HepG2 (cell line): ENCODE results near the gene SNX4. TPM values are rescaled to one million over a fixed set of nuclear protein-coding genes. Genes with fewer than 3 reads are reported as not detected.

Experiments
- ARNTL ChIP-seq: sonication (generic); formaldehyde crosslinking; IDR thresholded peaks from 2 replicates; pipeline ENCODE4 v1.4.0; 2020; ENCODE audit warnings: mild to moderate bottlenecking, missing genetic modification reagents
- ELF3 ChIP-seq: IDR thresholded peaks from 2 replicates; pipeline ENCODE4 v1.6.1; 2016; ENCODE audit warnings: missing genetic modification reagents, missing compliant biosample characterization
- JARID2 ChIP-seq: sonication (generic); formaldehyde crosslinking; IDR thresholded peaks from 2 replicates; pipeline ENCODE4 v1.8.1; 2023; ENCODE audit warnings: missing genetic modification reagents, inconsistent platforms; ENCODE audit not compliant: insufficient replicate concordance
- KDM5A ChIP-seq: fragments of 200-600 bp; sonication (generic); IDR thresholded peaks from 2 replicates; pipeline ENCODE4 v1.7.0; 2018; ENCODE audit warnings: antibody characterized with exemption, mild to moderate bottlenecking, low read length, borderline replicate concordance
- NBN ChIP-seq: fragments of 450-650 bp; conservative IDR thresholded peaks from 2 replicates; pipeline ENCODE4 v1.6.1; 2017
- NCOA5 ChIP-seq: sonication (generic); formaldehyde crosslinking; IDR thresholded peaks from 2 replicates; pipeline ENCODE4 v1.4.0; 2020; ENCODE audit warnings: missing genetic modification reagents
- SALL2 ChIP-seq: sonication (generic); formaldehyde crosslinking; IDR thresholded peaks from 2 replicates; pipeline ENCODE4 v1.8.1; 2023; ENCODE audit warnings: mild to moderate bottlenecking, missing genetic modification reagents, inconsistent platforms
- SMAD9 ChIP-seq: sonication (generic); formaldehyde crosslinking; IDR thresholded peaks from 2 replicates; pipeline ENCODE4 v1.5.1; 2020; ENCODE audit warnings: mild to moderate bottlenecking, missing genetic modification reagents
- SMARCC2 ChIP-seq: fragments of 450-650 bp; IDR thresholded peaks from 2 replicates; pipeline ENCODE4 v1.6.1; 2017; ENCODE audit warnings: antibody characterized with exemption, mild to moderate bottlenecking
- SRY ChIP-seq: sonication (generic); formaldehyde crosslinking; IDR thresholded peaks from 2 replicates; pipeline ENCODE4 v1.8.0; 2022; ENCODE audit warnings: mild to moderate bottlenecking, missing genetic modification reagents
- SSRP1 ChIP-seq: IDR thresholded peaks from 2 replicates; pipeline ENCODE4 v1.6.1; 2016; ENCODE audit warnings: control low read depth
- ZBTB1 ChIP-seq: sonication (generic); formaldehyde crosslinking; IDR thresholded peaks from 2 replicates; pipeline ENCODE4 v1.4.0; 2020; ENCODE audit warnings: missing genetic modification reagents, borderline replicate concordance
- ZHX2 ChIP-seq, 2 experiments: sonication (generic) in 1 of 2; formaldehyde crosslinking in 1 of 2; IDR thresholded peaks; 2 replicates each; pipeline versions ENCODE4 v1.6.1 to v1.9.0; 2014 to 2022; ENCODE audit warnings: antibody characterized with exemption in 1 of 2, borderline replicate concordance in 1 of 2, inconsistent platforms in 1 of 2, low read depth in 1 of 2, missing genetic modification reagents in 1 of 2
- ZNF101 ChIP-seq: sonication (generic); formaldehyde crosslinking; IDR thresholded peaks from 2 replicates; pipeline ENCODE4 v1.4.0; 2020; ENCODE audit warnings: mild to moderate bottlenecking, low read depth, missing genetic modification reagents, borderline replicate concordance
- ZNF224 ChIP-seq: sonication (generic); formaldehyde crosslinking; IDR thresholded peaks from 2 replicates; pipeline ENCODE4 v1.5.0; 2020; ENCODE audit warnings: mild to moderate bottlenecking, missing genetic modification reagents
- ZNF292 ChIP-seq: sonication (generic); formaldehyde crosslinking; IDR thresholded peaks from 2 replicates; pipeline ENCODE4 v1.8.1; 2022; ENCODE audit warnings: mild to moderate bottlenecking, low read depth, missing genetic modification reagents, borderline replicate concordance
- ZNF557 ChIP-seq: sonication (generic); formaldehyde crosslinking; IDR thresholded peaks from 2 replicates; pipeline ENCODE4 v1.4.0; 2020; ENCODE audit warnings: missing genetic modification reagents
- ZNF780A ChIP-seq: sonication (generic); formaldehyde crosslinking; IDR thresholded peaks from 2 replicates; pipeline ENCODE4 v1.8.0; 2022; ENCODE audit warnings: mild to moderate bottlenecking, missing genetic modification reagents, moderate library complexity
- ZNF782 ChIP-seq: sonication (generic); formaldehyde crosslinking; IDR thresholded peaks from 2 replicates; pipeline ENCODE4 v1.4.0; 2020; ENCODE audit warnings: missing genetic modification reagents, mild to moderate bottlenecking, borderline replicate concordance
- polyA plus RNA-seq, 8 experiments: library from polyadenylated mRNA; depleted of rRNA in 3 of 8; stranded (reverse) in 7 of 8; unstranded in 1 of 8; fragments of >200 nt; fragmentation: Illumina TruSeq in 4 of 8; extraction: Trizol in 4 of 8; gene quantifications; 2 replicates each; pipeline versions ENCODE4 v1.2.1 to v1.2.3, GENCODE V29; 2011 to 2016; ENCODE audit warnings: low read depth in 4 of 8, missing spikeins in 1 of 8, mixed read lengths in 1 of 8; ENCODE audit not compliant: insufficient read depth in 1 of 8
- total RNA-seq, 5 experiments: library from RNA; depleted of rRNA; stranded (reverse); fragments of >200 nt; fragmentation: Illumina TruSeq; extraction: Trizol; gene quantifications; 2 replicates each; pipeline ENCODE4 v1.2.3, GENCODE V29; 2016; ENCODE audit warnings: low read depth in 1 of 5
- TF ChIP-seq, protein P1 (sequence below): IDR thresholded peaks from 2 replicates; pipeline ENCODE4 v1.6.1; 2016
- TF ChIP-seq, protein P2 (sequence below): sonication (generic); IDR thresholded peaks from 2 replicates; pipeline ENCODE4 v1.6.1; 2016; ENCODE audit warnings: low read depth, borderline replicate concordance

The SNX4 gene
- total and polyA plus RNA-seq, 2 of the 13 experiments (the other 11 are each of a cell fraction or from before 2014, with no cell fraction given): 18.1 to 73.6 TPM

DNA sequence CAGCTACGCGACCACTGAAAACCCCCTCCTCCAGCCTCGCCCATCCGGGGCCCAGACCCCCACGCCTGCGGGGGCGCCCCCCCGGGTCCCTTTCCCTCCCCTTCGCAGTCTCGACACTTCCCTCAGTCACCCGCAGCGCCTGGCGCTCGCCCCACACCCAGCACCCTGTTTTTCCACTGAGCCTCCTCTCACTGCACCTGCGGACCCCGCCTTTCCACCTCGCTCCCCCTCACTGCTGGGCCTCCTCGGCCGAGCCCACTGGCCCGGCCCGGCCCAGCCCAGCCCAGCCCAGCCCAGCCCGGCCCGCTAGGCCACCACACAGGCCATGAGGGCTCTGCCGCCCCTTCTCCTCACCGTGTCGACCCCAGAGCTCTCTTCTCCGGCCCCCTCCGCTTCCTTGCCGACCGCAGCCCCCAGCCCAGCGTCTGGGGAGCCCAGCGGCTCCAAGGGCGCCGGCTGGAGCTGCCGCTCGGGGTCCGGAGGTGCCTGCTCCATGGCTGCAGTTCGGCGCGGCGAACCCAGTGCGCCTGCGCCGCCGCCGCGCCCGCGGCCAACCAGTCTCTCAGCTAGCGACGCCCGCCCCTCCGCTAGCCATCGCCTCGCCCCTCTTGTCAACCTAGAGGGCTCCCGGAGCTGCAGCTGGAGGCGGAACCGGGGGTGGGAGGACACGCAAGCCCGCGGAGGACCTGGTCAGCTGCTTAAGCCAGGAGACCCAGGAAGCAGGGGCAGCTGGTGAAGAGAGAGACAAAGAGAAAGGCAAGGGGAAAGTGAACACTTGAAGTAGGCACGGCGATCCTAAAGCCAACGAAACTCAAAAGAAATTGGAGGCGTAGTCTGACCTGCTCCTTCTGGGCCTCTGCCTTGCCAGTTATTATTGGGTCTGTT is at the start of gene SNX4 (continued):
- TF ChIP-seq ARNTL (CRISPR knock-in tag): no peak
- TF ChIP-seq, protein P1, sequence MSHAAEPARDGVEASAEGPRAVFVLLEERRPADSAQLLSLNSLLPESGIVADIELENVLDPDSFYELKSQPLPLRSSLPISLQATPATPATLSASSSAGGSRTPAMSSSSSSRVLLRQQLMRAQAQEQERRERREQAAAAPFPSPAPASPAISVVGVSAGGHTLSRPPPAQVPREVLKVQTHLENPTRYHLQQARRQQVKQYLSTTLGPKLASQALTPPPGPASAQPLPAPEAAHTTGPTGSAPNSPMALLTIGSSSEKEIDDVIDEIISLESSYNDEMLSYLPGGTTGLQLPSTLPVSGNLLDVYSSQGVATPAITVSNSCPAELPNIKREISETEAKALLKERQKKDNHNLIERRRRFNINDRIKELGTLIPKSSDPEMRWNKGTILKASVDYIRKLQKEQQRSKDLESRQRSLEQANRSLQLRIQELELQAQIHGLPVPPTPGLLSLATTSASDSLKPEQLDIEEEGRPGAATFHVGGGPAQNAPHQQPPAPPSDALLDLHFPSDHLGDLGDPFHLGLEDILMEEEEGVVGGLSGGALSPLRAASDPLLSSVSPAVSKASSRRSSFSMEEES (CRISPR knock-in tag): peak; percentile 44; the same call in 1 of the 2 replicates
- peak; percentile 45; the same call in 1 of the 2 replicates for TF ChIP-seq SALL2 (CRISPR knock-in tag)
- no peak for TF ChIP-seq SMAD9 (CRISPR knock-in tag)
- no peak for TF ChIP-seq NBN
- peak; percentile 33; the same call in 1 of the 2 replicates for TF ChIP-seq ZNF292
- TF ChIP-seq ZNF224 (CRISPR knock-in tag): no peak
- 0 out of 2 replicates have a peak, but pooled peaks have one; percentile 29 for TF ChIP-seq ZNF557 (CRISPR knock-in tag)
- TF ChIP-seq, protein P2, sequence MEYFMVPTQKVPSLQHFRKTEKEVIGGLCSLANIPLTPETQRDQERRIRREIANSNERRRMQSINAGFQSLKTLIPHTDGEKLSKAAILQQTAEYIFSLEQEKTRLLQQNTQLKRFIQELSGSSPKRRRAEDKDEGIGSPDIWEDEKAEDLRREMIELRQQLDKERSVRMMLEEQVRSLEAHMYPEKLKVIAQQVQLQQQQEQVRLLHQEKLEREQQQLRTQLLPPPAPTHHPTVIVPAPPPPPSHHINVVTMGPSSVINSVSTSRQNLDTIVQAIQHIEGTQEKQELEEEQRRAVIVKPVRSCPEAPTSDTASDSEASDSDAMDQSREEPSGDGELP: peak; percentile 96
- TF ChIP-seq ELF3 (CRISPR knock-in tag): peak; percentile 77
- no peak for TF ChIP-seq SRY
- TF ChIP-seq ZHX2 (IDR thresholded peaks at IDR 0.05; ENCODE audit: low read depth): 0 out of 2 replicates have a peak, but pooled peaks have one; percentile 21
- no peak for TF ChIP-seq ZHX2 (CRISPR knock-in tag; IDR thresholded peaks at IDR 0.05; ENCODE audit: borderline replicate concordance)
- TF ChIP-seq ZNF780A (CRISPR knock-in tag): no peak
- no peak for TF ChIP-seq NCOA5 (CRISPR knock-in tag)
- TF ChIP-seq ZNF101 (CRISPR knock-in tag): no peak
- TF ChIP-seq SSRP1 (CRISPR knock-in tag): no peak
- TF ChIP-seq SMARCC2: no peak
- TF ChIP-seq ZNF782: no peak; the same call in 1 of the 2 replicates
- peak; percentile 53; the same call in 1 of the 2 replicates for TF ChIP-seq KDM5A
- no peak for TF ChIP-seq JARID2 (CRISPR knock-in tag)
- no peak for TF ChIP-seq ZBTB1 (CRISPR knock-in tag)
